ENCODE data around the gene TAS1R2.

The TAS1R2 gene

DNA sequence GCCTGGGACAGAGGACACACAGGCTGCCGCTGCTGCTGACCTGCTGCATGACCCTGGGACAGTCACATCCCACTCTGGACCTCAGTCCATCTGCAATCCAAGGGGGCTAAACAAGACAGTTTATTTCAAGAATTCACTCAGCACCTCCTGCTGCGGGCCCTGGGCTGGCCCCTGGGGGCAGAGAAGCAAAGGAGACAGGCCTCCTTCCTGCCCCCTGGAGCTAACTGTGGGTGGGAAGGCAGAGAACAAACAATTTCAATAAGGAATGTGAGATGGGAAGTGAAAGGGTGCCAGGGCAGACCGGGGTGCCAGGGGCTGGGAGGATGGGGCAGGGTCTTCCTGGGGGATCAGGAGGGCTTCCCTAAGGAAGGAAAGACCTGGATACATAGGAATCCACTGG, 60.0 kb downstream of the TAS1R2 start:
- no peak for DNase-seq (ENCODE audit: low spot score)

- DNase-seq (ENCODE audit: low spot score): no peak
These were observed 60.5 kb downstream of the TAS1R2 start for GRCh38 chr1:18798946-18799345.

GRCh38 chr1:18798533-18798932, 60.9 kb downstream of the TAS1R2 start:
- DNase-seq (ENCODE audit: low spot score): no peak

DNA sequence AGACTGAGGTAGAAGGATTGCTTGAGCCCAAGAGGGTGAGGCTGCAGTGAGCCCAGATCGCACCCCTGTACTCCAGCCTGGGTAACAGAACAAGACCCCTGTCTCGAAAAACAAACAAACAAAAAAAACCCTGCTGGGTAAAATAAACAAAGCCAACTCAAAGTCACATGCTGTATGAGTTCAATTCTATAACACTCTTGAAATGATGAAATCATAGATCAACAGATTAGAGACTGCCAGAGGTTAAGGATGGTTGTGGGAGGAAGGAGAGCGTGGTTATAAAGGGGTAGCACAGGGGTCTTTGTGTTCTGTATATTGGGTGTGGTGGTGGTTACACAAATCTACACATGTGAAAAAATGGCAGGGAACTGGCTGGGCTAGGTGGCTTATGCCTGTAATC, 62.5 kb downstream of the TAS1R2 start:
- no peak for DNase-seq (ENCODE audit: low spot score)

GRCh38 chr1:18795002-18795689, 64.3 kb downstream of the TAS1R2 start:
- DNase-seq (ENCODE audit: low spot score): no peak

GRCh38 chr1:18794561-18794960, 64.9 kb downstream of the TAS1R2 start:
- no peak for DNase-seq (ENCODE audit: low spot score)

- DNase-seq (ENCODE audit: low spot score): no peak
These were observed 65.4 kb downstream of the TAS1R2 start for GRCh38 chr1:18794051-18794450.

- no peak for DNase-seq (ENCODE audit: low spot score)
These were observed 66.3 kb downstream of the TAS1R2 start for GRCh38 chr1:18793164-18793563.

DNA sequence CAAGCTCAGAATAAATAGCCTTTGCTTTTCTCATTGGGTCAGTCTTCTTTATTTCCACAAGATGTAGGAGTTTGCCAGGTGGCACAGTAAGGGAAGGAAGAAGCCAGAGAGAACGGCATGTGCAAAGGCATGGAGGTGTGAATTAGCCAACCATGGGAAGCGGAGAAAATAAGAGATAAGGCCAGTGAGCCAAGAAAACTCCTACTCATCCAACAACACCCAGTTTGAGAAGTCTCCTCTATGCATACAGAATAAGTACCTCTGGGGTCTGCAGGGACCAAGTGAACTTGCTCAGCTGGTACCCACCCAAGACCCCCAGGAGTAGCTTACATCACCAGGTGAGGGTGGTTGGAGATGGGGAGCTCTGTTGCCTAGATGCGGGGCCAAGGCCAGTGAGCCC, 66.7 kb downstream of the TAS1R2 start:
- no peak for DNase-seq (ENCODE audit: low spot score)

Data from cerebellar cortex (tissue), 1 donor.